Stimulated activated naive CD8-positive, alpha-beta T cell treated with anti-CD3 and anti-CD28 coated beads, Interleukin-15, Interleukin-2, amounts not matched to agents 100 ng/mL and 50 ng/mL, for 24 hours (primary cell): ENCODE results near the gene TESK1.
"Not testable (repeated sequence)": the region's sequence is repeated elsewhere in the genome, so short reads cannot be mapped to it uniquely, and the experiment has no call there.

Experiments used
- H3K27ac Mint-ChIP-seq: one replicate; pipeline ENCODE4 v1.8.0; 2021; ENCODE audit warnings: mild to moderate bottlenecking, mixed read lengths
- H3K27me3 Mint-ChIP-seq: one replicate; pipeline ENCODE4 v1.8.0; 2021; ENCODE audit warnings: mixed read lengths
- H3K36me3 Mint-ChIP-seq: one replicate; pipeline ENCODE4 v1.8.0; 2021; ENCODE audit warnings: low read depth, mixed read lengths
- H3K4me1 Mint-ChIP-seq: one replicate; pipeline ENCODE4 v1.8.0; 2021; ENCODE audit warnings: low read depth, mixed read lengths
- H3K4me3 Mint-ChIP-seq: one replicate; pipeline ENCODE4 v1.8.0; 2021; ENCODE audit warnings: mild to moderate bottlenecking, mixed read lengths
- H3K9me3 Mint-ChIP-seq: one replicate; pipeline ENCODE4 v1.8.0; 2021; ENCODE audit warnings: mixed read lengths

Gene TESK1

GRCh38 chr9:35569206-35569605 is 35.9 kb upstream of the TESK1 start:
- H3K4me3 Mint-ChIP-seq, result no peak overlapping the region
- peaks cover 7% of the 10 kb centered on the region for H3K36me3 Mint-ChIP-seq
- H3K27me3 Mint-ChIP-seq, result no peaks in the 10 kb centered on the region
- peak overlapping the region; percentile 95 for H3K27ac Mint-ChIP-seq
- H3K4me1 Mint-ChIP-seq, result peaks cover 46% of the 10 kb centered on the region
- H3K9me3 Mint-ChIP-seq, result no peaks in the 10 kb centered on the region

DNA sequence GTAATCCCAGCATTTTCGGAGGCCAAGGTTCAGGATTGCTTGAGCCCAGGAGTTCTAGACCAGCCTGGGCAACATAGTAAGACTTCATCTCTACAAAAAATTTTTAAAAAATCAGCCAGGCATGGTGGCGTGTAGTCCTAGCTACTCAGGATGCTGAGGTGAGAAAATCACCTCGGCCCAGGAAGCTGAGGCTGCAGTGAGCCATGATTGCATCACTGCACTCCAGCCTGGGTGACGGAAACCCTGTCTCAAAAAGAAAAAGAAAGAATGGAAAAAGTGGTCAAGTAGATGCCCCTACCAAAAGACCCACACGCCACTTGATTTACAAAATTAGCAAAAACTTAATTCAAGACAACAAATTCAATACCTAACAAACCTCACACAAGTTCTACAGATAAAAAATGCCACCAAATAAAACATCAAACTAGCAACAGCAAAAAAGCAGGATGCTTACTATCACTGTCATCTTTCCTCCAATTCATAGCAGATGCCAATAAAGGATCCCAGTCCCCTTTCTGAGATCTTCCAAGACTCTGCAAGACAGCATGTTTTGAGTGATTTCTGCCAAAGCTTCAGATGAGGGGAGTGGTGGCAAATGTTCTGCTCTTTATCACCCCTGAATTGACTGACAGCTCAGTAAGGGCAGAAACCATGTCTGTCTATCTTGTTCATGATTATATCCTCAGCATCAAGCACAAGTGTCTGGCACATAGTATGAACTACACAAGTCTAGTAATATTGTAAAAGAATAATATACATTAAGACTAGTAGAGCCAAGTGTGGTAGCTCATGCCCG is 34.2 kb upstream of the TESK1 start:
- Mint-ChIP-seq H3K4me1 (peaks cover 45% of the 10 kb centered on the region), H3K9me3 (no peaks in the 10 kb centered on the region), H3K27me3 (no peaks in the 10 kb centered on the region), H3K36me3 (peaks cover 7% of the 10 kb centered on the region), H3K27ac (peak overlapping the region; percentile 95), H3K4me3 (peak overlapping the region; percentile 49)

GRCh38 chr9:35574578-35575122 is 30.4 kb upstream of the TESK1 start:
- Mint-ChIP-seq H3K9me3 (peaks cover 13% of the 10 kb centered on the region), H3K27ac (no peak overlapping the region), H3K36me3 (peaks cover 19% of the 10 kb centered on the region), H3K4me3 (no peak overlapping the region), H3K27me3 (no peaks in the 10 kb centered on the region), H3K4me1 (peaks cover 47% of the 10 kb centered on the region)

DNA sequence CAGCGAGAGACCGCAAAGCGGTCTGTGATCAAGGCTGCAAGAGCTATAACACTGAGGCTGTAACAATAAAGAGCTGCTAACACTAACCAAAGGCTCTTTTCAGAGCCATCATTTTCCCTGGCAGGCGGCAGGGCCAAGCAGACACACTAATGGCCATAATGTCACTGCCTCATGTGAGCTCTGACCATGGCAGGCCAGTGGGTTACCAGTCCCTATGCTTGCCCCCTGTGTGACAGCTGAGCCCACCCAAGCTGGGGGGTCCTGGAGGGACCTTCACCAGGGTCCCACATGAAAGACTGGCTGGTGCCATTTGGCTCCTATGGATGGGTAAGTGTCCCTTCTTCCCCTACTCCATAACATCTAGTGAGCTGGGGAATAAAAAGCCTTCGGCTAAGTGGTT is 29.6 kb upstream of the TESK1 start:
- H3K9me3 Mint-ChIP-seq, result peaks cover 17% of the 10 kb centered on the region
- H3K36me3 Mint-ChIP-seq, result peaks cover 23% of the 10 kb centered on the region
- no peak overlapping the region for H3K27ac Mint-ChIP-seq
- H3K4me1 Mint-ChIP-seq, result peaks cover 42% of the 10 kb centered on the region
- H3K27me3 Mint-ChIP-seq, result no peaks in the 10 kb centered on the region
- H3K4me3 Mint-ChIP-seq, result no peak overlapping the region

- H3K27me3 Mint-ChIP-seq, result no peaks in the 10 kb centered on the region
- no peak overlapping the region for H3K27ac Mint-ChIP-seq
- peaks cover 38% of the 10 kb centered on the region for H3K36me3 Mint-ChIP-seq
- H3K9me3 Mint-ChIP-seq, result peaks cover 27% of the 10 kb centered on the region
- peaks cover 32% of the 10 kb centered on the region for H3K4me1 Mint-ChIP-seq
- H3K4me3 Mint-ChIP-seq, result no peak overlapping the region
Observed at GRCh38 chr9:35577486-35577885, 27.6 kb upstream of the TESK1 start.

GRCh38 chr9:35579130-35579529 is 25.9 kb upstream of the TESK1 start:
- Mint-ChIP-seq H3K27ac (peak overlapping the region; percentile 67), H3K27me3 (no peaks in the 10 kb centered on the region)

GRCh38 chr9:35579659-35580227 is 25.3 kb upstream of the TESK1 start:
- H3K9me3 Mint-ChIP-seq, result peaks cover 27% of the 10 kb centered on the region
- H3K27ac Mint-ChIP-seq, result peak overlapping the region; percentile 67
- H3K27me3 Mint-ChIP-seq, H3K4me3 Mint-ChIP-seq: not testable (repeated sequence)
- peaks cover 29% of the 10 kb centered on the region for H3K4me1 Mint-ChIP-seq
- peaks cover 39% of the 10 kb centered on the region for H3K36me3 Mint-ChIP-seq

More at GRCh38 chr9:35579130-35579529, 25.9 kb upstream of the TESK1 start:
- Mint-ChIP-seq H3K4me1 (peaks cover 29% of the 10 kb centered on the region), H3K36me3 (peaks cover 39% of the 10 kb centered on the region), H3K9me3 (peaks cover 27% of the 10 kb centered on the region), H3K4me3 (no peak overlapping the region)

DNA sequence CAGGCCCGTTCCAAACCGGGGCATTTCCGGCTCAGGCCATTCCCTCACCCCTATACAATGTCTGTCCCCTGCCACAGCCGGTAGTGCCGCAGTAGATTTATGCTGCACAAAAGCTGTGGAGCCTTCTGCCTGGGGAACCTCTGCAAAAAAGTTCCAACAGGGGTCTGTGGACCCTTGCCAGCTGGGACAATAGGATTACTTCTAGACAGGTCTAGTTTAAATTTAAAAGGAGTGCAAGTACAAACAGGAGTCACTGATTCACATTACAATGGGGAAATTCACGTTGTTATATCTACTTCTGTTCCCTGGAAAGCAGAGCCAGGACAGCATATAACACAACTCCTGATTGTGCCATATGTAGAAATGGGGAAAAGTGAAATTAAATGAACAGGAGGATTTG is 21.5 kb upstream of the TESK1 start:
- H3K27ac Mint-ChIP-seq, H3K27me3 Mint-ChIP-seq, H3K4me3 Mint-ChIP-seq: not testable (repeated sequence)
- Mint-ChIP-seq H3K9me3 (peaks cover 24% of the 10 kb centered on the region), H3K4me1 (peaks cover 19% of the 10 kb centered on the region), H3K36me3 (peaks cover 36% of the 10 kb centered on the region)

DNA sequence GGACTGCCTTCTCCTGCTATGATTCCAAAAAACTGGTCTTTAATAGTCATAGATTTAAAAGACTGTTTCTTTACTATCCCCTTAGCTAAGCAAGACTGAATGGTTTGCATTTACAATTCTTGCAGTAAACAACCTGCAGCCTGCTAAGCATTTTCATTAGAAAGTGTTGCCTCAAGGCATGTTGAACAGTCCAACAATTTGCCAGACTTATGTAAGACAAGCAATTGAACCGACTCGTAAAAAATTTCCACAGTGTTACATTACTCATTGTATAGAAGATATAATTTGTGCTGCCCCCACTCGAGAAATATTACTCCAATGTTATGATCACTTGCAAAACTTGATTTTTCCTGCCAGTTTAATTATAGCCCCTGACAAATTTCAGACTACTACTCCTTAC is 20.4 kb upstream of the TESK1 start:
- Mint-ChIP-seq H3K4me1 (peaks cover 14% of the 10 kb centered on the region), H3K36me3 (peaks cover 31% of the 10 kb centered on the region), H3K9me3 (peaks cover 20% of the 10 kb centered on the region)
- not testable (repeated sequence) for H3K27me3 Mint-ChIP-seq, H3K4me3 Mint-ChIP-seq, H3K27ac Mint-ChIP-seq

DNA sequence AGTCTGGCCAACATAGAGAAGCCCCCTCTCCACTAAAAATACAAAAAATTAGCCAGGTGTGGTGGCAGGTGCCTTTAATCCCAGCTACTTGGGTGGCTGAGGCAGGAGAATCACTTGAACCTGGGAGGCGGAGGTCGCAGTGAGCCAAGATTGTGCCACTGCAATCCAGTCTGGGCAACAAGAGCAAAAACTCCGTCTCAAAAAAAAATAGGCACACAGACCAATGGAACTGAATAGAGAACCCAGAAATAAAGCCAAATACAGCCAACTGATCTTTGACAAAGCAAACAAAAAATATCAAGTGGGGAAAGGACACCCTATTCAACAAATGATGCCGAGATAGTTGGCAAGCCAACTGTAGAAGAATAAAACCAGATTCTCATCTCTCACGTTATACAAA is 16.6 kb upstream of the TESK1 start:
- Mint-ChIP-seq H3K9me3 (peaks cover 18% of the 10 kb centered on the region), H3K36me3 (peaks cover 20% of the 10 kb centered on the region)
- H3K4me3 Mint-ChIP-seq, H3K4me1 Mint-ChIP-seq, H3K27ac Mint-ChIP-seq, H3K27me3 Mint-ChIP-seq: not testable (repeated sequence)

- H3K27ac Mint-ChIP-seq, result no peak overlapping the region
- H3K4me3 Mint-ChIP-seq, result no peak overlapping the region
- no peaks in the 10 kb centered on the region for H3K27me3 Mint-ChIP-seq
- peaks cover 21% of the 10 kb centered on the region for H3K9me3 Mint-ChIP-seq
- peaks cover 22% of the 10 kb centered on the region for H3K36me3 Mint-ChIP-seq
- no peaks in the 10 kb centered on the region for H3K4me1 Mint-ChIP-seq
Observed at GRCh38 chr9:35593581-35593980, 11.5 kb upstream of the TESK1 start.

- Mint-ChIP-seq H3K27ac (no peak overlapping the region), H3K4me3 (no peak overlapping the region), H3K4me1 (no peaks in the 10 kb centered on the region), H3K9me3 (peaks cover 21% of the 10 kb centered on the region), H3K36me3 (peaks cover 22% of the 10 kb centered on the region), H3K27me3 (no peaks in the 10 kb centered on the region)
Observed at GRCh38 chr9:35594471-35594870, 10.6 kb upstream of the TESK1 start.

- H3K4me3 Mint-ChIP-seq, H3K27me3 Mint-ChIP-seq, H3K4me1 Mint-ChIP-seq, H3K27ac Mint-ChIP-seq: not testable (repeated sequence)
- H3K36me3 Mint-ChIP-seq, result peaks cover 22% of the 10 kb centered on the region
- peaks cover 21% of the 10 kb centered on the region for H3K9me3 Mint-ChIP-seq
Observed at GRCh38 chr9:35596907-35597306, 8.2 kb upstream of the TESK1 start.

DNA sequence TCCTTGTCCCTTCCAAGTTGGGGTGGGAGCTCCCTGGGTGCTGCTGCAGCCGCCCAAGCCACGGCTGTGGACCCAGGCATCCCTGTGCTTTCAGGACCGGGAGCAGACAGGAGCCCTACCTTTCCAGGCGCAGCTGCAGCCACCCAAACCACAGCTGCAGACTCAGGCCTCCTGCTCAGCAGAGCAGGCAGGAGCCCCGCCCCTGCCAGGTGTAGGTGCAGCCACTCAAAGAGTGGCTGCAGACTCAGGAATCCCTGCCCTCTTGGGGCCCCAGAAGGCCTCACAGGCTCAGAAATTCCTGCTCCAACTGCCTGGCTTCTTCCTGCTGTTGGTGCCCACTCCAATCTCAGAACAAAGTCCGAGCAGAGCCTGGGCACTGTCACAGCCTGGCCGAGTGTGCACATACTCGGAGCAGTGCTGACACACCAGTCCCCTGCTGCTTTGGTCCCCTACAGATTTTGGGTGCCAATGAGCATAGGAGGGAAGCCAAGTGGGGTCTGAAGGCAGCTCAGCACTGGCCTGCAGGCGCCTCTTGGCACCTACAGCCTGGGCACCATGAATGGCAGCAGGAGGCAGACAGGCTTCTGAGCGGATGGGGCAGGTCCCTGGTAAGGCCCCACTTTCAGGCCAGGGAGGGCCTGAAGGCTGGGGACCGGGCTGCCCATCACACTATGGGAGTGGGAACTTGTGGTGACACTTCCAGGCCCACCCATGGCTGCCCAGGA is 6.0 kb upstream of the TESK1 start:
- Mint-ChIP-seq H3K4me1 (peaks cover 19% of the 10 kb centered on the region), H3K9me3 (peaks cover 7% of the 10 kb centered on the region), H3K27me3 (no peaks in the 10 kb centered on the region), H3K27ac (no peak overlapping the region), H3K36me3 (peaks cover 7% of the 10 kb centered on the region), H3K4me3 (no peak overlapping the region)
